Testis (tissue), 2 donors: Measurements from ENCODE around the gene TPPP.
"Not testable (repeated sequence)": the region's sequence is repeated elsewhere in the genome, so short reads cannot be mapped to it uniquely, and the experiment has no call there.

Experiments
- POLR2A ChIP-seq: fragments of 450-650 bp; IDR thresholded peaks from one replicate; pipeline ENCODE4 v1.6.1; 2017; ENCODE audit warnings: antibody characterized with exemption, mild to moderate bottlenecking, moderate library complexity
- TF ChIP-seq, protein P1 (sequence below), 3 experiments: fragments of 450-650 bp in 2 of 3; fragments of 200-600 bp in 1 of 3; sonication (generic) in 1 of 3; IDR thresholded peaks; one replicate each; pipeline ENCODE4 v1.5.1; 2016 to 2019; ENCODE audit warnings: antibody characterized with exemption in 3 of 3, mild to moderate bottlenecking in 2 of 3, moderate library complexity in 1 of 3

DNA sequence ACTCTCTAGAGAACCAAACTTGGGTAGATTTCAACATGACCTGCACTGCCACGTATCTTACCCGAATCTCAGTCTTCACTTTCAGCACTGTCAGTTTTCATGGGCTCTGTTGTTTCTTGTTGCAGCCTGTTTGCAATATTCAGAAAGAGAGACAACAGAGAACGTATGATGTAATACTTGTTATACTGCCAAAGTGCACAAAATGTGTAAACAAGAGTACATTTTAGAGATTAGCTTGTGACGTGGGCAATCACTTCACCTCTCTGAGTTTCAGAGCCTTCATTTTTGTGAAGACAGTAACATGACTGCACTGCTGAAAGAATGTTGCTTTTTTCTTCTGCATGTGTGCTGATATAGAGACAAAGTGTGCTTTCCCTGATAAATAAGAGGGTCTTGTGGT lies 23.6 kb upstream of the TPPP start:
- TF ChIP-seq, protein P1, sequence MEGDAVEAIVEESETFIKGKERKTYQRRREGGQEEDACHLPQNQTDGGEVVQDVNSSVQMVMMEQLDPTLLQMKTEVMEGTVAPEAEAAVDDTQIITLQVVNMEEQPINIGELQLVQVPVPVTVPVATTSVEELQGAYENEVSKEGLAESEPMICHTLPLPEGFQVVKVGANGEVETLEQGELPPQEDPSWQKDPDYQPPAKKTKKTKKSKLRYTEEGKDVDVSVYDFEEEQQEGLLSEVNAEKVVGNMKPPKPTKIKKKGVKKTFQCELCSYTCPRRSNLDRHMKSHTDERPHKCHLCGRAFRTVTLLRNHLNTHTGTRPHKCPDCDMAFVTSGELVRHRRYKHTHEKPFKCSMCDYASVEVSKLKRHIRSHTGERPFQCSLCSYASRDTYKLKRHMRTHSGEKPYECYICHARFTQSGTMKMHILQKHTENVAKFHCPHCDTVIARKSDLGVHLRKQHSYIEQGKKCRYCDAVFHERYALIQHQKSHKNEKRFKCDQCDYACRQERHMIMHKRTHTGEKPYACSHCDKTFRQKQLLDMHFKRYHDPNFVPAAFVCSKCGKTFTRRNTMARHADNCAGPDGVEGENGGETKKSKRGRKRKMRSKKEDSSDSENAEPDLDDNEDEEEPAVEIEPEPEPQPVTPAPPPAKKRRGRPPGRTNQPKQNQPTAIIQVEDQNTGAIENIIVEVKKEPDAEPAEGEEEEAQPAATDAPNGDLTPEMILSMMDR (IDR thresholded peaks at IDR 0.05): not testable (repeated sequence)
- not testable (repeated sequence) for TF ChIP-seq POLR2A
